Measurements from ENCODE around the gene LGR6. TPM values are rescaled to one million over a fixed set of nuclear protein-coding genes. Genes with fewer than 3 reads are reported as not detected.

LGR6 gene
- polyA plus RNA-seq, 1 donor from 2014 or later, result not detected

DNA sequence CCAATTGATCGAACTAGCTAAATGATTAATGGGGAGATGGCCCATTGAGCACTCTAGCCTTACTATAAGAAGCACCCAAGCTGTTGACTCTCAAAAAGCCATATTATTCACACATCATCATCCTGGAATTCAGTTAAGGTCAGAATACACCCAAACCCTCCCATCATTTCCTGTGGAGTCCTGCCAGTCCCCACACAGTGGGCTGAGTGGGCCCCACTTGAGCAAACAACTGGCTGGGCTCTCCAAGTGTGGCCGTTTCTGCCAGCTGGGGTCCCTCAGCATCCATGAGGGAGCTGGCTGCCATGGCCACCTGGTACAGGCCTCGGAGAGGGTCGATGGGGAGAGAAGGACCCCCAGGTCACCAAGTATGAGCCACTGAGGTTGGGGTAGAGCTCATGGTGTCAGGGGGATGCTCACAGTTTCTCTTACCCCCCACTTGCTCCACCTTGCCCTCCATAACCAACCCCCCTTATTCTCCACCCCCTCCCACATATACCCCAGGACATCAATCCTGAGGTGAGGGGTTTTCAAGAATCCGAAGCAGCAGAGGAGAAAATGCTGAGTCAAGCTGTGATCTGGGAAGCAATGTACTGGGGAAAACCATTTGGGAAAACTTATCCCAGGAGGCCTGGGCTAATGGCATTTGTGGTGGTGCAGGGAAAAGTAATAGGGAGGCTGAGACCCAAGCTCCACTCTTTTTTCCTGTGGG lies 87.9 kb downstream of the LGR6 start:
- Histone ChIP-seq H3K4me2 (ENCODE audit: low read length) (no peak overlapping the region), H3K79me2 (replicated peaks; ENCODE audit: insufficient read depth, low read length) (no peaks in the 10 kb centered on the region), H2AFZ (ENCODE audit: low read depth, low read length) (no peak overlapping the region)

DNA sequence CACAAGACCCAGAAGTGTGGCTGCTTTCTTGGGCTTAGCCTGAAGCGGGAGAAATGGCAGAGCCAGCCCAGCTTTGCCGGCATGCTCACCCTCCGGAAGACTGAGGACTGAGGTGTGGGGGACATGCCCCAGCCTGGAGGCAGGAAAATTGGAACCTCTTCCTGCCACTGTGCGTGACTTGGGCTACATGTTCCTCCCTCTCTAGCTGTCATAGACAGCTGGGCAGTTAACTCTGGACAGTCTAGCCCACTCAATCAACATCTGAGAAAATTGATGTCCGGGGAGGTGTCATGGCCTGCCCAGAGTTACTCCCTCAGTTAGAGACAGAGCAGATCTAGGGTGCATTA lies 88.4 kb downstream of the LGR6 start:
- Histone ChIP-seq H4K20me1 (ENCODE audit: insufficient read depth) (no peaks in the 10 kb centered on the region), H3K9ac (ENCODE audit: low read length) (no peak overlapping the region), H2AFZ (ENCODE audit: low read depth, low read length) (no peak overlapping the region), H3F3A (ENCODE audit: insufficient read depth, low read length, poor library complexity, severe bottlenecking) (no peaks in the 10 kb centered on the region), H3K36me3 (ENCODE audit: insufficient read depth, low read length) (no peaks in the 10 kb centered on the region), H3K9me3 (ENCODE audit: low read length) (no peaks in the 10 kb centered on the region), H3K4me3 (ENCODE audit: low read length) (no peak overlapping the region), H3K4me2 (ENCODE audit: low read length) (no peak overlapping the region), H3K79me2 (replicated peaks; ENCODE audit: insufficient read depth, low read length) (no peaks in the 10 kb centered on the region), H3K27ac (ENCODE audit: low read length) (no peak overlapping the region), H3K27me3 (ENCODE audit: insufficient read depth, low read depth, low read length) (no peaks in the 10 kb centered on the region), H3K9me2 (ENCODE audit: insufficient read depth, low read length) (no peaks in the 10 kb centered on the region)
- TF ChIP-seq POLR2AphosphoS5 (IDR thresholded peaks at IDR 0.05) (no peak), TAF1 (IDR thresholded peaks at IDR 0.05; ENCODE audit: low read depth) (no peak), SMC3 (conservative IDR thresholded peaks at IDR 0.05; ENCODE audit: poor library complexity) (no peak), EZH2 (IDR thresholded peaks at IDR 0.05; ENCODE audit: borderline replicate concordance, insufficient read depth, low read length, poor library complexity, severe bottlenecking) (no peak), MXI1 (conservative IDR thresholded peaks at IDR 0.05; ENCODE audit: poor library complexity, severe bottlenecking) (no peak), EP300 (conservative IDR thresholded peaks at IDR 0.05; ENCODE audit: poor library complexity, severe bottlenecking) (no peak), RAD21 (conservative IDR thresholded peaks at IDR 0.05) (no peak)
- TF ChIP-seq, protein P1, sequence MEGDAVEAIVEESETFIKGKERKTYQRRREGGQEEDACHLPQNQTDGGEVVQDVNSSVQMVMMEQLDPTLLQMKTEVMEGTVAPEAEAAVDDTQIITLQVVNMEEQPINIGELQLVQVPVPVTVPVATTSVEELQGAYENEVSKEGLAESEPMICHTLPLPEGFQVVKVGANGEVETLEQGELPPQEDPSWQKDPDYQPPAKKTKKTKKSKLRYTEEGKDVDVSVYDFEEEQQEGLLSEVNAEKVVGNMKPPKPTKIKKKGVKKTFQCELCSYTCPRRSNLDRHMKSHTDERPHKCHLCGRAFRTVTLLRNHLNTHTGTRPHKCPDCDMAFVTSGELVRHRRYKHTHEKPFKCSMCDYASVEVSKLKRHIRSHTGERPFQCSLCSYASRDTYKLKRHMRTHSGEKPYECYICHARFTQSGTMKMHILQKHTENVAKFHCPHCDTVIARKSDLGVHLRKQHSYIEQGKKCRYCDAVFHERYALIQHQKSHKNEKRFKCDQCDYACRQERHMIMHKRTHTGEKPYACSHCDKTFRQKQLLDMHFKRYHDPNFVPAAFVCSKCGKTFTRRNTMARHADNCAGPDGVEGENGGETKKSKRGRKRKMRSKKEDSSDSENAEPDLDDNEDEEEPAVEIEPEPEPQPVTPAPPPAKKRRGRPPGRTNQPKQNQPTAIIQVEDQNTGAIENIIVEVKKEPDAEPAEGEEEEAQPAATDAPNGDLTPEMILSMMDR (IDR thresholded peaks at IDR 0.05; ENCODE audit: poor library complexity, severe bottlenecking), result no peak
- TF ChIP-seq, protein P2, sequence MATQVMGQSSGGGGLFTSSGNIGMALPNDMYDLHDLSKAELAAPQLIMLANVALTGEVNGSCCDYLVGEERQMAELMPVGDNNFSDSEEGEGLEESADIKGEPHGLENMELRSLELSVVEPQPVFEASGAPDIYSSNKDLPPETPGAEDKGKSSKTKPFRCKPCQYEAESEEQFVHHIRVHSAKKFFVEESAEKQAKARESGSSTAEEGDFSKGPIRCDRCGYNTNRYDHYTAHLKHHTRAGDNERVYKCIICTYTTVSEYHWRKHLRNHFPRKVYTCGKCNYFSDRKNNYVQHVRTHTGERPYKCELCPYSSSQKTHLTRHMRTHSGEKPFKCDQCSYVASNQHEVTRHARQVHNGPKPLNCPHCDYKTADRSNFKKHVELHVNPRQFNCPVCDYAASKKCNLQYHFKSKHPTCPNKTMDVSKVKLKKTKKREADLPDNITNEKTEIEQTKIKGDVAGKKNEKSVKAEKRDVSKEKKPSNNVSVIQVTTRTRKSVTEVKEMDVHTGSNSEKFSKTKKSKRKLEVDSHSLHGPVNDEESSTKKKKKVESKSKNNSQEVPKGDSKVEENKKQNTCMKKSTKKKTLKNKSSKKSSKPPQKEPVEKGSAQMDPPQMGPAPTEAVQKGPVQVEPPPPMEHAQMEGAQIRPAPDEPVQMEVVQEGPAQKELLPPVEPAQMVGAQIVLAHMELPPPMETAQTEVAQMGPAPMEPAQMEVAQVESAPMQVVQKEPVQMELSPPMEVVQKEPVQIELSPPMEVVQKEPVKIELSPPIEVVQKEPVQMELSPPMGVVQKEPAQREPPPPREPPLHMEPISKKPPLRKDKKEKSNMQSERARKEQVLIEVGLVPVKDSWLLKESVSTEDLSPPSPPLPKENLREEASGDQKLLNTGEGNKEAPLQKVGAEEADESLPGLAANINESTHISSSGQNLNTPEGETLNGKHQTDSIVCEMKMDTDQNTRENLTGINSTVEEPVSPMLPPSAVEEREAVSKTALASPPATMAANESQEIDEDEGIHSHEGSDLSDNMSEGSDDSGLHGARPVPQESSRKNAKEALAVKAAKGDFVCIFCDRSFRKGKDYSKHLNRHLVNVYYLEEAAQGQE (IDR thresholded peaks at IDR 0.05; ENCODE audit: borderline replicate concordance), result no peak

More for the DNA sequence above, 87.9 kb downstream of the LGR6 start:
- TF ChIP-seq EZH2 (IDR thresholded peaks at IDR 0.05; ENCODE audit: borderline replicate concordance, insufficient read depth, low read length, poor library complexity, severe bottlenecking) (no peak), MXI1 (conservative IDR thresholded peaks at IDR 0.05; ENCODE audit: poor library complexity, severe bottlenecking) (no peak), RAD21 (conservative IDR thresholded peaks at IDR 0.05) (no peak), EP300 (conservative IDR thresholded peaks at IDR 0.05; ENCODE audit: poor library complexity, severe bottlenecking) (no peak), SMC3 (conservative IDR thresholded peaks at IDR 0.05; ENCODE audit: poor library complexity) (no peak)
- no peaks in the 10 kb centered on the region for H3K27me3 ChIP-seq (ENCODE audit: insufficient read depth, low read depth, low read length)
- H3F3A ChIP-seq (ENCODE audit: insufficient read depth, low read length, poor library complexity, severe bottlenecking), result no peaks in the 10 kb centered on the region
- no peak overlapping the region for H3K27ac ChIP-seq (ENCODE audit: low read length)
- no peak overlapping the region for H3K9ac ChIP-seq (ENCODE audit: low read length)
- no peaks in the 10 kb centered on the region for H3K9me2 ChIP-seq (ENCODE audit: insufficient read depth, low read length)
- no peaks in the 10 kb centered on the region for H4K20me1 ChIP-seq (ENCODE audit: insufficient read depth)
- no peaks in the 10 kb centered on the region for H3K36me3 ChIP-seq (ENCODE audit: insufficient read depth, low read length)
- no peaks in the 10 kb centered on the region for H3K9me3 ChIP-seq (ENCODE audit: low read length)
- no peak overlapping the region for H3K4me3 ChIP-seq (ENCODE audit: low read length)
